Measurements from ENCODE around the gene SLX9.

The SLX9 gene

DNA sequence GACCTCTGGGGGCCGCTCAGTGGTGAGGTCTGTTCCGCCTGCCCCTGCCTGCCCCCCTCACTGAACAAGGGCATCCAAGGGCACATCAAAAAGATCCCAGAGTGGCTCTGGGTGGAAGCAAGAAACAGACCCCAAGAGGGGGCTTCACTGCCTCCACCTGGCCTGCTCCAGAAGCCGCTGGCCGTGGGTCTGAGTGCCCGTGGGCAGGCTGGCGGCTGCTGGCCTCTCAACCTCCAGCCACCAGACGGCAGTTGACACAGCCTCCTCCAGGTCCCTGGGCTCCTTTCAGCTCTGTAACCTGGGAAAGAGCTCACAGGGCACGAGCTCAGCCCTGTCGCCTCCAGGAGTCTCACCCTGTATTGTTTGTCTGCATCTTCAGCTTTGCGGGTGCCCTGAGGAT, 56.3 kb downstream of the SLX9 start:
- no peaks in the 10 kb centered on the region for H3K79me2 ChIP-seq (ENCODE audit: insufficient read depth, low read length)
- H3K9me2 ChIP-seq (ENCODE audit: low read depth, low read length): no peaks in the 10 kb centered on the region
- no peaks in the 10 kb centered on the region for H4K20me1 ChIP-seq (ENCODE audit: insufficient read depth, low read length)
- H3K9me3 ChIP-seq (ENCODE audit: low read length): no peaks in the 10 kb centered on the region
- no peaks in the 10 kb centered on the region; the same call in 1 of the 2 replicates for H3K27me3 ChIP-seq (ENCODE audit: insufficient read depth, low read length)
- no peaks in the 10 kb centered on the region for H3F3A ChIP-seq (ENCODE audit: insufficient read depth, low read length)
- H2AFZ ChIP-seq (ENCODE audit: low read length): no peak overlapping the region
- H3K4me3 ChIP-seq (ENCODE audit: low read depth, low read length, poor library complexity, severe bottlenecking): no peak overlapping the region
- no peak overlapping the region for H3K27ac ChIP-seq (ENCODE audit: low read depth, low read length, poor library complexity, severe bottlenecking)
- no peaks in the 10 kb centered on the region for H3K4me1 ChIP-seq (ENCODE audit: insufficient read depth, low read length, severe bottlenecking)
- H3K36me3 ChIP-seq (ENCODE audit: insufficient read depth, low read length): no peaks in the 10 kb centered on the region
- TF ChIP-seq EZH2 (IDR thresholded peaks at IDR 0.05; ENCODE audit: borderline replicate concordance, low read length) (no peak), CTCF (IDR thresholded peaks at IDR 0.05; ENCODE audit: low read length) (no peak)
- H3K4me2 ChIP-seq (ENCODE audit: low read length): no peak overlapping the region
- H3K9ac ChIP-seq (ENCODE audit: low read length): no peak overlapping the region

- Histone ChIP-seq H3K9me3 (ENCODE audit: low read length) (no peaks in the 10 kb centered on the region), H3K27ac (ENCODE audit: low read depth, low read length, poor library complexity, severe bottlenecking) (no peak overlapping the region), H3K9ac (ENCODE audit: low read length) (no peak overlapping the region), H4K20me1 (ENCODE audit: insufficient read depth, low read length) (no peaks in the 10 kb centered on the region), H3K9me2 (ENCODE audit: low read depth, low read length) (no peaks in the 10 kb centered on the region), H2AFZ (ENCODE audit: low read length) (no peak overlapping the region), H3K79me2 (ENCODE audit: insufficient read depth, low read length) (no peaks in the 10 kb centered on the region), H3F3A (ENCODE audit: insufficient read depth, low read length) (no peaks in the 10 kb centered on the region), H3K36me3 (ENCODE audit: insufficient read depth, low read length) (no peaks in the 10 kb centered on the region), H3K27me3 (ENCODE audit: insufficient read depth, low read length) (no peaks in the 10 kb centered on the region; the same call in 1 of the 2 replicates), H3K4me1 (ENCODE audit: insufficient read depth, low read length, severe bottlenecking) (no peaks in the 10 kb centered on the region), H3K4me3 (ENCODE audit: low read depth, low read length, poor library complexity, severe bottlenecking) (no peak overlapping the region), H3K4me2 (ENCODE audit: low read length) (no peak overlapping the region)
- TF ChIP-seq CTCF (IDR thresholded peaks at IDR 0.05; ENCODE audit: low read length) (no peak), EZH2 (IDR thresholded peaks at IDR 0.05; ENCODE audit: borderline replicate concordance, low read length) (no peak)
Observed at GRCh38 chr21:44996501-44996921, 56.7 kb downstream of the SLX9 start.

DNA sequence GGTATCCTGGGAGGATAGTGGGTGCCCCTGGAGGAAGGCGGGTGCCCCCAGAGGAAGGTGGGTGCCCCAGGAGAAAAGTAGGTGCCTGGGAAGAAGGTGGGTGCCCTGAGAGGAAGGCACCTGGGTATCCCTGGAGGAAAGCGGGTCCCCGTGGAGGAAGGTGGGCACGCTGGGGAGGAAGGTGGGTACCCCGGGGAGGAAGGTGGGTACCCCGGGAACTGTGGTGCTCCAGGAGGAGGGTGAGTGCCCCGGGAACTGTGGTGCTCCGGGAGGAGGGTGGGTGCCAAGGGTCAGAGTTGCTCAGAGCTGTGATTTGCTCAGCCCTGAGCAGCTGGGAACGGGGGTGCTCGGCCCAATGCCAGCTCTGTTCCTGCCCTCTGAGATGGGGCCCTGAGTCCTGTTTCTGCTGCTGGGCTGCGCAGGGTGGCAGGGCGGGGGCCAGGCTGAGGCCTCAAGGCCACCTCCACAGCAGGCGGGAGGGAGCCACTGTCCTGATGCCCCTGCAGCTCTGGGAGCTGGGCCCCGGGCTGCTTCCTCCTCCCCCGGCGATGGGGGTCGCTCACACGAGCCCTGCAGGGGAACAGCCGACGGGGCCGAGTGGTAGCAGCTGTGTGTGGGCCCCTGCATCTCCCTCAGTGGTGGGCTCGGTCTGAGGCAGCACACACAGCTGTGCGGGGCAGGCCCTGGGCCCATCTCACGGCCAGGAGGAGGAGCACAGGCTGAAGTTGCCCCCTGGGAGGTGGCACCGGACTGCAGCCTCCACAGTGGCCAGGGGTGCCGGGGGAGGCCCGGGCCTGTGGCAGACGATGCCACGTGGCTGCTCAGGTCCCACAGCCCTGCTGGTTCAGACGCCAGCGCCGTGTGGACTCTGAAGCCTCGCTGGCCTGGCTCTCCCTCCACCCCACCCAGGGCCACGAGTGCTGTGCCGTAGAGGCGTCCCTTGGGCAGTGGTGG, 57.4 kb downstream of the SLX9 start:
- H3F3A ChIP-seq (ENCODE audit: insufficient read depth, low read length): no peaks in the 10 kb centered on the region
- no peak overlapping the region for H3K4me2 ChIP-seq (ENCODE audit: low read length)
- TF ChIP-seq CTCF (IDR thresholded peaks at IDR 0.05; ENCODE audit: low read length): no peak
- TF ChIP-seq EZH2 (IDR thresholded peaks at IDR 0.05; ENCODE audit: borderline replicate concordance, low read length): no peak
- H4K20me1 ChIP-seq (ENCODE audit: insufficient read depth, low read length): no peaks in the 10 kb centered on the region
- no peaks in the 10 kb centered on the region for H3K4me1 ChIP-seq (ENCODE audit: insufficient read depth, low read length, severe bottlenecking)
- no peak overlapping the region for H3K4me3 ChIP-seq (ENCODE audit: low read depth, low read length, poor library complexity, severe bottlenecking)
- H3K9ac ChIP-seq (ENCODE audit: low read length): no peak overlapping the region
- no peak overlapping the region for H2AFZ ChIP-seq (ENCODE audit: low read length)
- H3K79me2 ChIP-seq (ENCODE audit: insufficient read depth, low read length): no peaks in the 10 kb centered on the region
- H3K27ac ChIP-seq (ENCODE audit: low read depth, low read length, poor library complexity, severe bottlenecking): no peak overlapping the region
- no peaks in the 10 kb centered on the region for H3K9me2 ChIP-seq (ENCODE audit: low read depth, low read length)
- H3K27me3 ChIP-seq (ENCODE audit: insufficient read depth, low read length): no peaks in the 10 kb centered on the region; the same call in 1 of the 2 replicates
- H3K9me3 ChIP-seq (ENCODE audit: low read length): no peaks in the 10 kb centered on the region
- no peaks in the 10 kb centered on the region for H3K36me3 ChIP-seq (ENCODE audit: insufficient read depth, low read length)
